Activated CD4-positive, alpha-beta T cell treated with anti-CD3 and anti-CD28 coated beads, Interleukin-2, amount 50 U/mL, for 1 hour (primary cell): ENCODE results near the gene HOXA9.

ENCODE experiments used
- DNase-seq: peaks from one replicate; pipeline ENCODE4 v3.0.0-alpha.2; 2020

HOXA9 gene

DNA sequence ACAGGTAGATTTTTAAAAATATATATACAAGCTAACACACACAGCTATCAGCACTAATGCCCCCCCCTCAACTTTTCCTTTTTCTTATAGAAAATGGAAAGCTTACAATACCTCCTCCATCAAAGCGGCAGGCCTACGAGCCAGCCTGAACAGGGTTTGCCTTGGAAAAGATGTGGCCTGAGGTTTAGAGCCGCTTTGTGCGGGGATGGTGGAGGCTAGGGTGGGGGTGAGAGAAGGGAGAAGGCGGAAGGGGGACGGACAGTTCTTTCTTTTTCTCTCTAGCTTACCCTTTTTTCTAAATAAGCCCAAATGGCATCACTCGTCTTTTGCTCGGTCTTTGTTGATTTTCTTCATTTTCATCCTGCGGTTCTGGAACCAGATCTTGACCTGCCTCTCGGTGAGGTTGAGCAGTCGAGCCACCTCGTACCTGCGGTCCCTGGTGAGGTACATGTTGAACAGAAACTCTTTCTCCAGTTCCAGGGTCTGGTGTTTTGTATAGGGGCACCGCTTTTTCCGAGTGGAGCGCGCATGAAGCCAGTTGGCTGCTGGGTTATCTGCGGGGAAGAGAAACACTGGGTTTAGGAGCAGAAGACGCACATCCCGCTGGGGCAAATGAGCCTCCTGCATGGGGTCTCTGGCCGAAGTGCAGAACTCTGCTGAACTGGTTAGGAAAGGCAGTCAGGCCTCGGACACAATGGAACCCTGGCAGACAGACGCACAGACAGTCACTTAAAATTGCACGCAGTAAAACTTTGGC is 1.9 kb downstream of the HOXA9 start:
- no peak for DNase-seq

DNA sequence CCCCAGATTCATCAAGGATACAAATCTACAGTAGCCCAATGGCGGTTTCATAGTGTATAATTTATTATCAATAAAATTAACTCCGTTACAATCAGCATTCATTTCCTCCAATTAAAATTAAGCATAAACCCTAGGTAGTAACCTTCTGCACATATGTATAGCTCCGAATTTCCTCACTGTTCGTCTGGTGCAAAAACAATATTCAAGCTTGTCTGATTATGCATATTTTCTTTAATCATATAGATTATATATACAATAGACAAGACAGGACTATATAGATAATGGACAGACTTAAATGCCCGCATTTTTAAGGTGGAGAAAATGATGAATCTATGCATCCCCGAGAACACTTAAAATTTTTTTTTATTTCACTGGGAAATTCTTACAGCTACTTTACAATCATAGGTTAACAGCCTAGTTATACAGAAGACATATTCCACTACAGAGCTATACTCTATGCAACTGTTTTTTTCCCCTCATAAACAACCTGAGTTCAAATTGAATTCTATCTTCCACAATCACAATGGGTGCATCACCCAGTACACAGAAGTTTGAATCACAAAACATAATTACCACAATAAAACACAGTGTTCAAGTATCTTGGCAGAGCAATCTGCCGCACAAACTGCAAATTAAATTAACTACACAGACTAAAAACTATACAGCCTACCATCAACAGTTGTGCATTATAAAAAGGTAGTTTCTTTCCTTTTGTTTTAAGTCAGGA is 2.6 kb downstream of the HOXA9 start:
- no peak for DNase-seq

- DNase-seq: no peak
Measured at GRCh38 chr7:27161721-27162560, 3.4 kb downstream of the HOXA9 start.

GRCh38 chr7:27161214-27161720 is 4.1 kb downstream of the HOXA9 start:
- DNase-seq: no peak

- DNase-seq: peak; percentile 87
Measured at GRCh38 chr7:27160546-27161213, 4.7 kb downstream of the HOXA9 start.

DNA sequence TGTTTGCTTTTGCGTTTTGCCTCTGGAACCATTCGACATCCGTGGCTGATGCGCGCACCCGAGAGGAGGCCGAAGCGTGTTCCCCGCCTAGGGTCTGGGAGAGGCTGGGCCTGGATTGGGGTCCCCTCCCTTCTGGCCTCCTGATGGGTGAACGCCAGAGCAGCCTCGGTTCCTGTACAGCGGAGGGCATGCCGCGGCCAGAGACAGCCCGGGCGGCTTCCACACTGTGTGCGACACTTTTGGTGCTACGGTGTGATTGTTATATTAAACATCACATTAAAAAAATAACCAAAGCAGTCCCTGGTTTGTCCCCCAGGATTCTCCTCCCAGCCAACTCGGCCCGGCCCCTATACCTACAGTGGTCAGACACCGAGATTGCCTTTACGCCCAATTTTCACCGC is 5.2 kb downstream of the HOXA9 start:
- no peak for DNase-seq

GRCh38 chr7:27159266-27160144 is 5.8 kb downstream of the HOXA9 start:
- DNase-seq: no peak

- no peak for DNase-seq
Measured at GRCh38 chr7:27158436-27159265, 6.7 kb downstream of the HOXA9 start.

GRCh38 chr7:27157702-27158431 is 7.5 kb downstream of the HOXA9 start:
- no peak for DNase-seq

DNA sequence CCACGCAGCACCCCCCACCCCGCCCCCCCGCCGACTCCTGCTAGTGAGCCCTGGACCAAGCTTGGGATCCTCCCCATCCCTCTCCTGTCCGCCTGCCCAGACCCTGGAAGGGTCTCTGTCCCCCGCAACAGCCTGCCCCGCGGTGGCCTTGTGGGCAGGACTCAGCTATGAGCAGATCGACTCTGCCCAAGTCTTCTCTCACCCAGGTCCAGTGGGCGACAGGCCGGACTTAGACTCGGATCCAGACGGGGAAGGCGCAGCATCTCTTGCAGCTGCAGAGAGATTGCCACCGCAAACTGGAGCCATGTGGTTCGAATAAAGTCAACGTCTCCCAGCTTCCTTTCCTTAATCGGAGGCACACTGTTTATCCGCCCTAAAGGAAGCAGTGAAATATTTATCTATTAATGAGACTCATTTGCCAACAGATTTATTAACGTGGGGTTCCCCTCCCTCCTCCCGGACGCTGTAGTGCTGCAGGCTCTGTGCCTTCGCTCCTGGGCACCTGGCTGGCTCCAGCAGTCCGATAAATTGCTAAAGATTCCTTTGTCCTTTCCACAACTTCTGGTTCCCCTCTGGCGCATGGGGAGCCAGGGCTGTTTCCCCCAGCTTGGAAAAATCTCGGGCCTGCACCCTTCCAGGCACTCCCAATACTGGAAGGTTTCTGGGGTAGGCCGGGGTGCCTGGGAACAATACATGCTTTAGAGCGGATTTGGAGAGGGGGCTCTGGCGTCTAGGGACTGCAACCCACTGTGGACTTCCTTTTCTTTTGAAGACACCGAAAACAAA is 8.2 kb downstream of the HOXA9 start:
- no peak for DNase-seq

- no peak for DNase-seq
Measured at GRCh38 chr7:27156508-27156898, 8.8 kb downstream of the HOXA9 start, which contains the start of gene HOXA7. Gene HOXA7, minus strand, starts transcription at chr7:27156675. Its CDS starts 130 bp downstream, at chr7:27156545.

GRCh38 chr7:27155816-27156507 is 9.4 kb downstream of the HOXA9 start:
- no peak for DNase-seq

- no peak for DNase-seq
Measured at GRCh38 chr7:27154901-27155815, 10.2 kb downstream of the HOXA9 start.

DNA sequence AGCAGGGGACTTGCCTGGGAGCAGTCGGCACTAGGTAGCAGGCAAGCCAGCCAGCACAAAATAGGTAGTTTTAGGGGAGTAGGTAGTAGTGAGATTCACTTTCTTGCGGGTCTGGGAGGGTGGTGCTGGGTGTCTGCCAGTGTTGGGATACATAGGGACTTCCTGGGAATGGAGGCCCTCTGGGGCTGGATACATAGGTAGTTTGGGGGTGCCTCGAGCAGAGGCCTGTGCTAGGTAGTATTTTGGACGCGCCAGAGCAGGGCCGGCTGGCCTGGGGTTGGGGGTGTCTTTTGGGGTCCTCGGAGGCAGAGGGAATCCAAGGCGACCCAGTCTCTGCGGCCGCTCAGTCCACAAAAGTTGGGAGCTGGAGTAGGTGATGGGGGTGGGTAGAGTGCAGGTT is 11.0 kb downstream of the HOXA9 start:
- DNase-seq: no peak

GRCh38 chr7:27153526-27153925 is 11.8 kb downstream of the HOXA9 start:
- no peak for DNase-seq

- DNase-seq: no peak
Measured at GRCh38 chr7:27152816-27153442, 12.4 kb downstream of the HOXA9 start.
